K562 (cell line): ENCODE results near the gene DBF4B. TPM values are rescaled to one million over a fixed set of nuclear protein-coding genes. Genes with fewer than 3 reads are reported as not detected.

Experiments used
- ATF3 ChIP-seq, 2 experiments: fragments of 450-650 bp in 1 of 2; sonication (generic) in 1 of 2; formaldehyde crosslinking in 1 of 2; IDR thresholded peaks in 1 of 2; conservative IDR thresholded peaks in 1 of 2; 2 replicates each; pipeline versions ENCODE4 v1.6.1 to v1.8.1; 2016 to 2023; ENCODE audit warnings: mild to moderate bottlenecking in 2 of 2, moderate library complexity in 2 of 2, inconsistent platforms in 1 of 2, missing genetic modification reagents in 1 of 2
- BCOR ChIP-seq: fragments of 450-650 bp; IDR thresholded peaks from 2 replicates; pipeline ENCODE4 v1.6.1; 2016
- CBX2 ChIP-seq: fragments of 200-600 bp; sonication (generic); IDR thresholded peaks from one replicate; pipeline ENCODE4 v1.6.1; 2012; ENCODE audit warnings: mild to moderate bottlenecking, low read length, inconsistent platforms; ENCODE audit not compliant: insufficient read depth, poor library complexity, severe bottlenecking
- CEBPZ ChIP-seq: fragments of 150-350 bp; IDR thresholded peaks from 2 replicates; pipeline ENCODE4 v1.6.1; 2014; ENCODE audit warnings: low read depth, mild to moderate bottlenecking, low read length, borderline replicate concordance
- KAT2B ChIP-seq: IDR thresholded peaks from one replicate; pipeline ENCODE4 v1.6.1; 2012; ENCODE audit warnings: low read depth, mild to moderate bottlenecking, control low read depth, inconsistent platforms, low read length, moderate library complexity
- NBN ChIP-seq: fragments of 450-650 bp; IDR thresholded peaks from 2 replicates; pipeline ENCODE4 v1.6.1; 2016; ENCODE audit warnings: low read depth, mild to moderate bottlenecking
- NCOA1 ChIP-seq: fragments of 450-650 bp; IDR thresholded peaks from 2 replicates; pipeline ENCODE4 v1.6.1; 2016; ENCODE audit warnings: low read depth
- PML ChIP-seq: IDR thresholded peaks from 2 replicates; pipeline ENCODE4 v1.6.1; 2012; ENCODE audit warnings: low read length, inconsistent platforms
- SIRT6 ChIP-seq: IDR thresholded peaks from one replicate; pipeline ENCODE4 v1.6.1; 2012; ENCODE audit warnings: low read depth, mild to moderate bottlenecking, control low read depth, inconsistent platforms, low read length, moderate library complexity
- SOX6 ChIP-seq: fragments of 450-650 bp; IDR thresholded peaks from 2 replicates; pipeline ENCODE4 v1.6.1; 2014; ENCODE audit warnings: mild to moderate bottlenecking
- ZNF143 ChIP-seq: sonication (generic); formaldehyde crosslinking; IDR thresholded peaks from 2 replicates; pipeline ENCODE4 v1.9.0; 2022; ENCODE audit warnings: mild to moderate bottlenecking, missing genetic modification reagents
- ZNF76 ChIP-seq: fragments of 250-450 bp; sonication (Bioruptor Pico); IDR thresholded peaks from 2 replicates; pipeline ENCODE4 v1.4.0; 2020; ENCODE audit warnings: mild to moderate bottlenecking, moderate library complexity, borderline replicate concordance
- ZNF830 ChIP-seq: fragments of 250-450 bp; sonication (Bioruptor Pico); IDR thresholded peaks from 2 replicates; pipeline ENCODE4 v1.5.0; 2021; ENCODE audit warnings: mild to moderate bottlenecking
- polyA plus RNA-seq, 8 experiments: library from polyadenylated mRNA; depleted of rRNA in 4 of 8; stranded (reverse) in 5 of 8; unstranded in 3 of 8; fragments of >200 nt; fragmentation: Nextera tagmentation in 2 of 8; fragmentation: Illumina TruSeq in 1 of 8; extraction: Ambion mirVana in 2 of 8; extraction: Trizol in 1 of 8; gene quantifications; 2 replicates each; pipeline versions ENCODE4 v1.2.1 to v1.2.3, GENCODE V29; 2011 to 2014; ENCODE audit warnings: inconsistent platforms in 1 of 8, missing spikeins in 1 of 8
- total RNA-seq, 7 experiments: library from RNA; depleted of rRNA in 6 of 7; stranded (reverse); fragments of >200 nt in 6 of 7; fragmentation: Illumina TruSeq in 2 of 7; extraction: Trizol in 2 of 7; gene quantifications; 2 replicates each; pipeline versions ENCODE4 v1.2.1 to v1.2.3, GENCODE V29; 2011 to 2021; ENCODE audit warnings: low replicate concordance in 1 of 7
- TF ChIP-seq, protein P1 (sequence below): fragments of 200-400 bp; formaldehyde crosslinking; IDR thresholded peaks from 2 replicates; pipeline ENCODE4 v1.6.1; 2017; ENCODE audit warnings: mild to moderate bottlenecking, low read depth, low read length, moderate library complexity
- TF ChIP-seq, protein P2 (sequence below): fragments of 450-650 bp; formaldehyde crosslinking; IDR thresholded peaks from 2 replicates; pipeline ENCODE4 v1.4.0; 2020; ENCODE audit warnings: mild to moderate bottlenecking, moderate library complexity
- TF ChIP-seq, protein P3 (sequence below): sonication (generic); formaldehyde crosslinking; IDR thresholded peaks from 2 replicates; pipeline ENCODE4 v1.9.0; 2022; ENCODE audit warnings: mild to moderate bottlenecking, missing genetic modification reagents
- TF ChIP-seq, protein P4 (sequence below): sonication (generic); formaldehyde crosslinking; IDR thresholded peaks from 2 replicates; pipeline ENCODE4 v1.8.0; 2022; ENCODE audit warnings: mild to moderate bottlenecking, missing genetic modification reagents

DBF4B gene
- total and polyA plus RNA-seq, 9 of the 15 experiments (the other 6 are each of a cell fraction or from before 2014, with no cell fraction given) = 2.5 to 26.9 (median 14.6) TPM

DNA sequence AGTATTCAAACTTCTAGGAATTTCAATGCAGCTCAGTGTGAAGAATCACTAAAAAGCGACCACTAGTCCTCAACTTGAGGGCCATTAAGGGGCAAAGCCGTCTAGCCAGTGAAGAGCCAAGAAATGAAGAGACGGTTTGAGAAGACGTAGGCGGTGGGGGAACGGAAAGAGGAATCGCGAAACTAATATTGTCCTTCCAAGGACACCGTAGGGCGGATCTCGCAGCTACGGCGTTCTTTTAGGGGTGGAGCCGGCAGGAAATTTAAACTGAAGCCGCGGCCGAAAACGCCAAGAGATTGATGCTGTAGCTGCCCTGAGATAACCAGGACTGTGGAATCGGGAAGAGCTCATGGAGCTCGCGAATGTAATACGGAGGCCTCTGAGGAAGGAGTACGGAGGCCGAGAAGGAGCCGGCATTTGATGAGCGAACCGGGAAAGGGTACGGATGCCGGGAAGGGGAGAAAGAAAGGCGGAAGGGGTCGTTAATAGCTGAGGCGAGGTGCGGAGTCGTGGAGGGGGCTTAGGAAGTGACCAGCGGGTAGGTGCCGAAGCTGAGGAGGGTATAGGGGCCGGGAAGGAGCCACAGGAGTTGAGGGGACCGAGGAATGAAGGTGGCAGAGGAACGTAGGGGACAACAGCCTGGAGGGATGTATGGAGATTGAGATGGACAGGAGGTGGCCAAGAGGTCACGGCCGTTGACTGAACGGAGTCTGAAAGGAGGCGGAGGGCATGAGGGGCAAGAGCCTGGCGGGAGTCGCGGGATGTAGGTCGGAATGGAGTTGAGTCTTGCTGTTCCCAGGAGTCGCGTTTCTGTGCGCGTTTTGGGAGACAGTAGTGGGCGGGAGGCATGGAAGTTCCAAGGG is at the start of gene DBF4B (continued):
- TF ChIP-seq CBX2 (no peak), BCOR (peak; percentile 74), ZNF143 (CRISPR knock-in tag) (0 out of 2 replicates have a peak, but pooled peaks have one; percentile 24), SOX6 (peak; percentile 26), ATF3 (IDR thresholded peaks at IDR 0.05) (no peak), ATF3 (CRISPR knock-in tag; conservative IDR thresholded peaks at IDR 0.05) (peak; percentile 55; the same call in 1 of the 2 replicates), SIRT6 (no peak), NCOA1 (no peak; the same call in 1 of the 2 replicates), CEBPZ (no peak), NBN (peak; percentile 68; the same call in 1 of the 2 replicates), KAT2B (no peak), ZNF76 (CRISPR knock-in tag) (no peak), ZNF830 (CRISPR knock-in tag) (no peak), PML (no peak; the same call in 1 of the 2 replicates)
- TF ChIP-seq, protein P1, sequence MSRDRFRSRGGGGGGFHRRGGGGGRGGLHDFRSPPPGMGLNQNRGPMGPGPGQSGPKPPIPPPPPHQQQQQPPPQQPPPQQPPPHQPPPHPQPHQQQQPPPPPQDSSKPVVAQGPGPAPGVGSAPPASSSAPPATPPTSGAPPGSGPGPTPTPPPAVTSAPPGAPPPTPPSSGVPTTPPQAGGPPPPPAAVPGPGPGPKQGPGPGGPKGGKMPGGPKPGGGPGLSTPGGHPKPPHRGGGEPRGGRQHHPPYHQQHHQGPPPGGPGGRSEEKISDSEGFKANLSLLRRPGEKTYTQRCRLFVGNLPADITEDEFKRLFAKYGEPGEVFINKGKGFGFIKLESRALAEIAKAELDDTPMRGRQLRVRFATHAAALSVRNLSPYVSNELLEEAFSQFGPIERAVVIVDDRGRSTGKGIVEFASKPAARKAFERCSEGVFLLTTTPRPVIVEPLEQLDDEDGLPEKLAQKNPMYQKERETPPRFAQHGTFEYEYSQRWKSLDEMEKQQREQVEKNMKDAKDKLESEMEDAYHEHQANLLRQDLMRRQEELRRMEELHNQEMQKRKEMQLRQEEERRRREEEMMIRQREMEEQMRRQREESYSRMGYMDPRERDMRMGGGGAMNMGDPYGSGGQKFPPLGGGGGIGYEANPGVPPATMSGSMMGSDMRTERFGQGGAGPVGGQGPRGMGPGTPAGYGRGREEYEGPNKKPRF = no peak
- TF ChIP-seq, protein P2, sequence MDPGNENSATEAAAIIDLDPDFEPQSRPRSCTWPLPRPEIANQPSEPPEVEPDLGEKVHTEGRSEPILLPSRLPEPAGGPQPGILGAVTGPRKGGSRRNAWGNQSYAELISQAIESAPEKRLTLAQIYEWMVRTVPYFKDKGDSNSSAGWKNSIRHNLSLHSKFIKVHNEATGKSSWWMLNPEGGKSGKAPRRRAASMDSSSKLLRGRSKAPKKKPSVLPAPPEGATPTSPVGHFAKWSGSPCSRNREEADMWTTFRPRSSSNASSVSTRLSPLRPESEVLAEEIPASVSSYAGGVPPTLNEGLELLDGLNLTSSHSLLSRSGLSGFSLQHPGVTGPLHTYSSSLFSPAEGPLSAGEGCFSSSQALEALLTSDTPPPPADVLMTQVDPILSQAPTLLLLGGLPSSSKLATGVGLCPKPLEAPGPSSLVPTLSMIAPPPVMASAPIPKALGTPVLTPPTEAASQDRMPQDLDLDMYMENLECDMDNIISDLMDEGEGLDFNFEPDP (CRISPR knock-in tag) = no peak
- TF ChIP-seq, protein P3, sequence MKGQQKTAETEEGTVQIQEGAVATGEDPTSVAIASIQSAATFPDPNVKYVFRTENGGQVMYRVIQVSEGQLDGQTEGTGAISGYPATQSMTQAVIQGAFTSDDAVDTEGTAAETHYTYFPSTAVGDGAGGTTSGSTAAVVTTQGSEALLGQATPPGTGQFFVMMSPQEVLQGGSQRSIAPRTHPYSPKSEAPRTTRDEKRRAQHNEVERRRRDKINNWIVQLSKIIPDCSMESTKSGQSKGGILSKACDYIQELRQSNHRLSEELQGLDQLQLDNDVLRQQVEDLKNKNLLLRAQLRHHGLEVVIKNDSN (CRISPR knock-in tag) = peak; percentile 27; the same call in 1 of the 2 replicates
- TF ChIP-seq, protein P4, sequence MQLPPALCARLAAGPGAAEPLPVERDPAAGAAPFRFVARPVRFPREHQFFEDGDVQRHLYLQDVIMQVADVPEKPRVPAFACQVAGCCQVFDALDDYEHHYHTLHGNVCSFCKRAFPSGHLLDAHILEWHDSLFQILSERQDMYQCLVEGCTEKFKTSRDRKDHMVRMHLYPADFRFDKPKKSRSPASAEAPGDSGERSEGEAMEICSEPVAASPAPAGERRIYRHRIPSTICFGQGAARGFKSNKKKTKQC (CRISPR knock-in tag) = no peak; the same call in none of the 2 replicates
